ENCODE measurements around the gene TCOF1.

Gene TCOF1

GRCh38 chr5:150315245-150315644 is 42.3 kb upstream of the TCOF1 start:
- Histone ChIP-seq H3K27ac (ENCODE audit: low read depth, low read length, severe bottlenecking) (no peak overlapping the region), H3K4me1 (ENCODE audit: control insufficient read depth, insufficient read depth, low read length, poor library complexity, severe bottlenecking) (peaks cover 51% of the 10 kb centered on the region), H3K9me3 (ENCODE audit: control insufficient read depth, low read length) (no peaks in the 10 kb centered on the region), H3K4me3 (ENCODE audit: extremely low read depth, insufficient read depth, low read length, poor library complexity, severe bottlenecking) (no peak overlapping the region), H3K36me3 (ENCODE audit: control insufficient read depth, insufficient read depth, low read length) (no peaks in the 10 kb centered on the region)
- WGBS, 2 experiments (ENCODE audit: insufficient coverage in 2 of 2): 97 to 100% methylated on average over 1 to 3 of the region's 4 CpGs

DNA sequence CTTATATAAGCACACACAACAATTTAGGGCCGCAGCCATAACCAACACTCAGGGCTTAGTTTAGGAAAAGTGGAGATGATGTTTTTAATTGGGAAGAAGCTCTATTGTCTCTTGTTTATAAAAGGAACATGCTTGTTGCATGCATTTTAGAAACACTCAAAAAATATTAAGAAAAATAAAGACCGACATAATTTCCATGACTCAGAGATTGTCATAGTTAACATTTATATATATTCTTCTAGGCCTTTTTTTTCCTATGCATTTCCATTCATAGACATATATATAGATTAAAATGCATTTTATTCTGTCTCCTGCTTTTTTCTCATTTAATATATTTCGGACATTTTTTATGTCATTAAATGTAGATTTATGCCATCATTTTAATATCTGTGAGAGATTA is 41.2 kb upstream of the TCOF1 start:
- peak overlapping the region; percentile 92 for H3K27ac ChIP-seq (ENCODE audit: low read depth, low read length, severe bottlenecking)
- no CpG with 5 or more reads among the region's 3 CpGs for WGBS, 2 experiments (ENCODE audit: insufficient coverage in 2 of 2)

GRCh38 chr5:150317048-150318003 is 40.2 kb upstream of the TCOF1 start:
- Histone ChIP-seq H3K4me3 (ENCODE audit: extremely low read depth, insufficient read depth, low read length, poor library complexity, severe bottlenecking) (no peak overlapping the region), H3K27ac (ENCODE audit: low read depth, low read length, severe bottlenecking) (peak overlapping the region; percentile 92), H3K9me3 (ENCODE audit: control insufficient read depth, low read length) (no peaks in the 10 kb centered on the region), H3K4me1 (ENCODE audit: control insufficient read depth, insufficient read depth, low read length, poor library complexity, severe bottlenecking) (peaks cover 48% of the 10 kb centered on the region), H3K36me3 (ENCODE audit: control insufficient read depth, insufficient read depth, low read length) (no peaks in the 10 kb centered on the region)
- WGBS, 2 experiments (ENCODE audit: insufficient coverage in 2 of 2): 50 to 61% methylated on average over 9 to 10 of the region's 11 CpGs

More for the DNA sequence above, 41.2 kb upstream of the TCOF1 start:
- H3K4me3 ChIP-seq (ENCODE audit: extremely low read depth, insufficient read depth, low read length, poor library complexity, severe bottlenecking): no peak overlapping the region
- no peaks in the 10 kb centered on the region for H3K36me3 ChIP-seq (ENCODE audit: control insufficient read depth, insufficient read depth, low read length)
- H3K9me3 ChIP-seq (ENCODE audit: control insufficient read depth, low read length): no peaks in the 10 kb centered on the region
- peaks cover 49% of the 10 kb centered on the region for H3K4me1 ChIP-seq (ENCODE audit: control insufficient read depth, insufficient read depth, low read length, poor library complexity, severe bottlenecking)

GRCh38 chr5:150318613-150319483 is 38.6 kb upstream of the TCOF1 start:
- Histone ChIP-seq H3K36me3 (ENCODE audit: control insufficient read depth, insufficient read depth, low read length) (no peaks in the 10 kb centered on the region), H3K4me1 (ENCODE audit: control insufficient read depth, insufficient read depth, low read length, poor library complexity, severe bottlenecking) (peaks cover 41% of the 10 kb centered on the region), H3K4me3 (ENCODE audit: extremely low read depth, insufficient read depth, low read length, poor library complexity, severe bottlenecking) (no peak overlapping the region), H3K27ac (ENCODE audit: low read depth, low read length, severe bottlenecking) (peak overlapping the region; percentile 62), H3K9me3 (ENCODE audit: control insufficient read depth, low read length) (no peaks in the 10 kb centered on the region)
- 76 to 77% methylated on average over 7 to 9 of the region's 9 CpGs for WGBS, 2 experiments (ENCODE audit: insufficient coverage in 2 of 2)

DNA sequence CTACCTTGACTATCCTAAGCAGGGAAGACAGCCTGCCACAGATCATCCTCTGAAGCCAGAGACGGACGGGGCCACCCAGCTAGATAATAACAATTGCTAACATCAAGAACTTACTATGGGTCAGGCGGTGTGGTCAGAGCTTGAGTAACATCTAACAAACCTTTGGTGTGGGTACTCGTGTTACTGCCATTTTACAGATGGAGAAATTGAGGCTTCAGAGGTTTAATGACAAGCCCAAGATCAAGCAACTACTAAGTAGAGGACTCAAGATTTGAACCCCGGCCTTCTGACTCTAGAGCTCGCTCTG is 38.1 kb upstream of the TCOF1 start:
- WGBS, 2 experiments (ENCODE audit: insufficient coverage in 2 of 2): 94 to 98% methylated on average over 2 to 4 of the region's 6 CpGs
- Histone ChIP-seq H3K27ac (ENCODE audit: low read depth, low read length, severe bottlenecking) (peak overlapping the region; percentile 62), H3K4me1 (ENCODE audit: control insufficient read depth, insufficient read depth, low read length, poor library complexity, severe bottlenecking) (peaks cover 39% of the 10 kb centered on the region), H3K9me3 (ENCODE audit: control insufficient read depth, low read length) (no peaks in the 10 kb centered on the region), H3K4me3 (ENCODE audit: extremely low read depth, insufficient read depth, low read length, poor library complexity, severe bottlenecking) (no peak overlapping the region), H3K36me3 (ENCODE audit: control insufficient read depth, insufficient read depth, low read length) (no peaks in the 10 kb centered on the region)

DNA sequence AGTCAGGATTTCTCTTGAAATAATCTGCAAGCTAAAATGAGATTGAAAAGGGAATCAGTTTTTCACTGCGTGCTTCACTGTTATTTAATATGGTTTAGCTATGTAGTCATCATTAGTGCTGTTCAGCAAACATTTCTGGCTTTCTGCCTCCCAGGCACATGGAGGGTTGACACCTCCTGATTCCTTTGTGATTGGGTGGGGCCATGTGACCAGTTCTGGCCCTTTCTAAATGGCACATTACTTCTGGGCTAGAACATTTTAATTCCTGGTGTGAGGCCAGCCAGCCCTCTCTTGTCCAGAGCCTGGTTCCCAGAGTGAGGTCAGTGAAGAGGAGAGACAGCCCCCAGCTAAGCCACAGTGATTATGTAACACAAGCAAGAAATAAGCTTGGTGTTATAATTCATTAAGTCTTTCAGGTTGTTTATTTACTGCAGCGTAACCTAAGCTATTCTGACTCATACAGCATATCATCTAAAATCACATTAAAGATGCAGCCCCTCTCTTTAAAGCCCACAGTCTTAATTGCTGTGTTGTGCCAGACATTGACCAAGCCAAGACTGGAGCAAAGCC is 37.4 kb upstream of the TCOF1 start:
- H3K36me3 ChIP-seq (ENCODE audit: control insufficient read depth, insufficient read depth, low read length): no peaks in the 10 kb centered on the region
- H3K9me3 ChIP-seq (ENCODE audit: control insufficient read depth, low read length): no peaks in the 10 kb centered on the region
- peak overlapping the region; percentile 12 for H3K27ac ChIP-seq (ENCODE audit: low read depth, low read length, severe bottlenecking)
- 80 to 83% methylated on average over 1 of the region's 2 CpGs for WGBS, 2 experiments (ENCODE audit: insufficient coverage in 2 of 2)
- H3K4me3 ChIP-seq (ENCODE audit: extremely low read depth, insufficient read depth, low read length, poor library complexity, severe bottlenecking): no peak overlapping the region
- peaks cover 37% of the 10 kb centered on the region for H3K4me1 ChIP-seq (ENCODE audit: control insufficient read depth, insufficient read depth, low read length, poor library complexity, severe bottlenecking)

GRCh38 chr5:150321211-150321610 is 36.3 kb upstream of the TCOF1 start:
- H3K27ac ChIP-seq (ENCODE audit: low read depth, low read length, severe bottlenecking): no peak overlapping the region
- no peaks in the 10 kb centered on the region for H3K36me3 ChIP-seq (ENCODE audit: control insufficient read depth, insufficient read depth, low read length)
- no peaks in the 10 kb centered on the region for H3K9me3 ChIP-seq (ENCODE audit: control insufficient read depth, low read length)
- peaks cover 40% of the 10 kb centered on the region for H3K4me1 ChIP-seq (ENCODE audit: control insufficient read depth, insufficient read depth, low read length, poor library complexity, severe bottlenecking)
- no peak overlapping the region for H3K4me3 ChIP-seq (ENCODE audit: extremely low read depth, insufficient read depth, low read length, poor library complexity, severe bottlenecking)
- WGBS, 2 experiments (ENCODE audit: insufficient coverage in 2 of 2): no CpG with 5 or more reads among the region's 1 CpG

DNA sequence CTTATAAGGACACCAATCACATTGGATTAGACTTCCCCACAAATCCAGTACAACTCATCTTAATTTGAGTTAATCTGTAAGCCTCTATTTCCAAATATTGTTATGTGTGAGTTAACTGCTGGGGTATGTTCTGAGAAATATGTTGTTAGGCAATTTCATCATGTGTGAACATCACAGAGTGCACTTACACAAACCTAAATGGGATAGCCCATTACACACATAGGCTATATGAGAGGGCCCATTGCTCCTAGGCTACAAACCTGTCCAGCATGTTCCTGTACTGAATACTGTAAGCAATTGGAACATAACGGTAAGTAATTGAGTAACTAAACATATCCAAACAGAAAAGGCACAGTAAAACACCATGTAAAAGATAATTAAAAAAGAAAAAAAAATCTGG is 35.7 kb upstream of the TCOF1 start:
- Histone ChIP-seq H3K4me1 (ENCODE audit: control insufficient read depth, insufficient read depth, low read length, poor library complexity, severe bottlenecking) (peaks cover 41% of the 10 kb centered on the region), H3K36me3 (ENCODE audit: control insufficient read depth, insufficient read depth, low read length) (no peaks in the 10 kb centered on the region), H3K4me3 (ENCODE audit: extremely low read depth, insufficient read depth, low read length, poor library complexity, severe bottlenecking) (no peak overlapping the region), H3K9me3 (ENCODE audit: control insufficient read depth, low read length) (no peaks in the 10 kb centered on the region), H3K27ac (ENCODE audit: low read depth, low read length, severe bottlenecking) (no peak overlapping the region)
- WGBS, 2 experiments (ENCODE audit: insufficient coverage in 2 of 2): no CpG with 5 or more reads among the region's 1 CpG

GRCh38 chr5:150322202-150322601 is 35.3 kb upstream of the TCOF1 start:
- no peak overlapping the region for H3K27ac ChIP-seq (ENCODE audit: low read depth, low read length, severe bottlenecking)
- no peaks in the 10 kb centered on the region for H3K9me3 ChIP-seq (ENCODE audit: control insufficient read depth, low read length)
- no peak overlapping the region for H3K4me3 ChIP-seq (ENCODE audit: extremely low read depth, insufficient read depth, low read length, poor library complexity, severe bottlenecking)
- no peaks in the 10 kb centered on the region for H3K36me3 ChIP-seq (ENCODE audit: control insufficient read depth, insufficient read depth, low read length)
- peaks cover 43% of the 10 kb centered on the region for H3K4me1 ChIP-seq (ENCODE audit: control insufficient read depth, insufficient read depth, low read length, poor library complexity, severe bottlenecking)

GRCh38 chr5:150323092-150323491 is 34.4 kb upstream of the TCOF1 start:
- no peak overlapping the region for H3K4me3 ChIP-seq (ENCODE audit: extremely low read depth, insufficient read depth, low read length, poor library complexity, severe bottlenecking)
- H3K36me3 ChIP-seq (ENCODE audit: control insufficient read depth, insufficient read depth, low read length): no peaks in the 10 kb centered on the region
- WGBS, 2 experiments (ENCODE audit: insufficient coverage in 2 of 2): 94 to 98% methylated on average over 5 to 6 of the region's 6 CpGs
- peaks cover 41% of the 10 kb centered on the region for H3K4me1 ChIP-seq (ENCODE audit: control insufficient read depth, insufficient read depth, low read length, poor library complexity, severe bottlenecking)
- H3K9me3 ChIP-seq (ENCODE audit: control insufficient read depth, low read length): no peaks in the 10 kb centered on the region
- H3K27ac ChIP-seq (ENCODE audit: low read depth, low read length, severe bottlenecking): no peak overlapping the region

Data from mesodermal cell (in vitro differentiated cells).